Measurements from ENCODE around the gene FAM24A. TPM values are rescaled to one million over a fixed set of nuclear protein-coding genes. Genes with fewer than 3 reads are reported as not detected.

FAM24A gene
- total RNA-seq, 1 donor from 2014 or later = not detected

DNA sequence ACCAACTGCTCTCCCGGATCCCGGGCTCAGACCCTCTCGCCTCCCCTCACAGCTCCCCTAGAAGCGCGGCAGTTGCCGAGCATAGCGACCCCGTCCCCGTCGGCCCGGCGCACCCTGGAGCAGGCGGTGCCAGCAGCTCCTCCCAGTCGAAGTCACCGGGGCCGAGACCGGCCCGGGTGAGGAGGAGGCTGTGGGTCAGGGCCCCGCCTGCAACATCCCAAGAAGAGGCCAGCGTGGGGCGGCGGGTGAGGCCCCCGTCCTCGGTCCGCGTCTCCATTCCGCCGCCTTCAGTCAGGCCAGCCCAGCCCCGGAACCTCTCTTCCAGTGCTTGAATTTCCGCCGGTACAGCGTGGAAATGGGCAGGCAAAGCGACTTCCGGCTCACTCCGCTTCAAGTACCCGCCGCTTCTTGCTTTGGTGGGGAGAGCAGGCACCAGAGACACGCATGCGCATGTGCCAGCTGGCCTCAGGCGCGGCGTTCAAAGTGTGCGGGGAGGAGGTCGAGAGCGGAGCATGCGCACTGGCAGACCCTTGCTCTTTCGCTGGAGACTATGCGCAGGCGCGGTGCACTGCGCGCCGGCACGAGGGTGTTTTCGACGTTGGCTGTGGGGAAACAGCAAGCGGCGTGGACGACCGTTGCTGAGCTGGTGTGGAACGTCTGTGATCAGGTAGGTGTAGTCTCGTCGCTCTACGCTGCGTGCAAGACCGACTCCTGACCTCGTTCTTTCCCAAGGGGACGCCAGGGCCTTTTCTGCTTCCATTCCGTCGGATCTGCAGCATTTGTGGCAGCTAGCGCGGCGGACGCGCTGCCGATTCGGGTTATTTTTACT lies 43.7 kb downstream of the FAM24A start, which contains the start of gene C10orf88:
Gene C10orf88, minus strand, starts transcription at position 326 of the 829 bp plus-strand sequence. Its CDS starts 49 bp downstream, at position 277.
- peak within 1 kb of the TSS; percentile 92 for H3K4me3 Mint-ChIP-seq (ENCODE audit: unreplicated experiment)
- H3K4me1 Mint-ChIP-seq (ENCODE audit: unreplicated experiment) = peaks cover 7% of the 10 kb centered on the region
- peaks cover 8% of the 10 kb centered on the region for H3K27me3 Mint-ChIP-seq (ENCODE audit: unreplicated experiment)
- no peak within 1 kb of the TSS for H3K27ac Mint-ChIP-seq (ENCODE audit: unreplicated experiment)
- TF ChIP-seq CTCF (IDR thresholded peaks at IDR 0.05; ENCODE audit: unreplicated experiment) = no peak
- H3K36me3 Mint-ChIP-seq (ENCODE audit: low read depth, unreplicated experiment) = no peaks in the 10 kb centered on the region
- peak; percentile 94 for DNase-seq (ENCODE audit: low spot score)
- H3K9me3 Mint-ChIP-seq (ENCODE audit: unreplicated experiment) = no peaks in the 10 kb centered on the region

GRCh38 chr10:122954731-122955050 lies 44.3 kb downstream of the FAM24A start:
- peak overlapping the region; percentile 52 for H3K4me3 Mint-ChIP-seq (ENCODE audit: unreplicated experiment)
- no peak overlapping the region for H3K27ac Mint-ChIP-seq (ENCODE audit: unreplicated experiment)
- H3K36me3 Mint-ChIP-seq (ENCODE audit: low read depth, unreplicated experiment) = no peaks in the 10 kb centered on the region
- H3K9me3 Mint-ChIP-seq (ENCODE audit: unreplicated experiment) = no peaks in the 10 kb centered on the region
- peaks cover 7% of the 10 kb centered on the region for H3K4me1 Mint-ChIP-seq (ENCODE audit: unreplicated experiment)
- peaks cover 8% of the 10 kb centered on the region for H3K27me3 Mint-ChIP-seq (ENCODE audit: unreplicated experiment)
- no peak for DNase-seq (ENCODE audit: low spot score)
- no peak for TF ChIP-seq CTCF (IDR thresholded peaks at IDR 0.05; ENCODE audit: unreplicated experiment)

- Mint-ChIP-seq H3K36me3 (ENCODE audit: low read depth, unreplicated experiment) (no peaks in the 10 kb centered on the region), H3K4me1 (ENCODE audit: unreplicated experiment) (peaks cover 7% of the 10 kb centered on the region), H3K27me3 (ENCODE audit: unreplicated experiment) (peaks cover 8% of the 10 kb centered on the region), H3K4me3 (ENCODE audit: unreplicated experiment) (no peak overlapping the region), H3K9me3 (ENCODE audit: unreplicated experiment) (no peaks in the 10 kb centered on the region), H3K27ac (ENCODE audit: unreplicated experiment) (no peak overlapping the region)
- DNase-seq (ENCODE audit: low spot score) = no peak
- no peak for TF ChIP-seq CTCF (IDR thresholded peaks at IDR 0.05; ENCODE audit: unreplicated experiment)
Observed at GRCh38 chr10:122955892-122956291, 45.5 kb downstream of the FAM24A start.

DNA sequence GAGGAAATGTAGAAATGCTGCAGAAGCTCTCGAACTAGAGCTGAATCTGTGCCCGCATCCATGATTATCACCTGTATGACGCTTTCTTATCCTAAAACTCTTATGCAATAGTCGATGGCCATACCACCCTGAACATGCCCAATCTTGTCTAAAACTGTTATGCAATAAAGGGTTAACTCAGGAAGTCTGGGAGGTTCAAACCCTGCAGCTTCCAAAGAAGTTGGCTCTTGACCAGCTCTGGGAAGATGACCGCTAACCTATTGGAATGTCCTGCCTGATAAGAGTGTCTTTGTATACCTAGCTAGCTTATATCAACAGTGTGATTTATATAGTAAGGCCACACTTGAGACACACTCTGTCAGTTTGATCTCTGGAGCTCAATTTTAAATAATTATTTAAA lies 47.1 kb downstream of the FAM24A start:
- peaks cover 8% of the 10 kb centered on the region for H3K27me3 Mint-ChIP-seq (ENCODE audit: unreplicated experiment)
- no peak overlapping the region for H3K27ac Mint-ChIP-seq (ENCODE audit: unreplicated experiment)
- H3K4me3 Mint-ChIP-seq (ENCODE audit: unreplicated experiment) = no peak overlapping the region
- H3K4me1 Mint-ChIP-seq (ENCODE audit: unreplicated experiment) = peaks cover 7% of the 10 kb centered on the region
- no peaks in the 10 kb centered on the region for H3K9me3 Mint-ChIP-seq (ENCODE audit: unreplicated experiment)
- no peak for DNase-seq (ENCODE audit: low spot score)
- H3K36me3 Mint-ChIP-seq (ENCODE audit: low read depth, unreplicated experiment) = no peaks in the 10 kb centered on the region
- TF ChIP-seq CTCF (IDR thresholded peaks at IDR 0.05; ENCODE audit: unreplicated experiment) = no peak

DNA sequence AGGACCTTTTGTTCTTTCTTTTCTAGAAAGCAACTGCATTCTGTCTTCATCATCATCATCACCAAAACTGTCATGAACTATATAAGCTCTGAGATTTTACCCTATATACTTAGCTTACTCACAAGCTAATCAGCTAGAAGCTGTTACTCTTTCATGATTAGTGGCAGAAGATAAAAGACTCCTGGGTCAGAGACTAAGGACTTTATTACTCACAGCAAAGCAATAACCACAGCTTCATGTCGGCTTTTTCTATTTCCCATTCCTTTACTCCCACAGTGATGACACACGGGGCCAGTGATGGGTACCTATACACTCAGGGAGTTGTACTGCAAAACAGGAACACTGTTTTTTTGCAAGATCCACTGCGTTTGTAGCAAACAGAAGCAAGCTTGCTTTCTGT lies 52.0 kb downstream of the FAM24A start:
- no peak for TF ChIP-seq CTCF (IDR thresholded peaks at IDR 0.05; ENCODE audit: unreplicated experiment)
- H3K27ac Mint-ChIP-seq (ENCODE audit: unreplicated experiment) = no peak overlapping the region
- H3K27me3 Mint-ChIP-seq (ENCODE audit: unreplicated experiment) = no peaks in the 10 kb centered on the region
- H3K4me3 Mint-ChIP-seq (ENCODE audit: unreplicated experiment) = no peak overlapping the region
- H3K4me1 Mint-ChIP-seq (ENCODE audit: unreplicated experiment) = no peaks in the 10 kb centered on the region
- peaks cover 6% of the 10 kb centered on the region for H3K36me3 Mint-ChIP-seq (ENCODE audit: low read depth, unreplicated experiment)
- DNase-seq (ENCODE audit: low spot score) = no peak
- H3K9me3 Mint-ChIP-seq (ENCODE audit: unreplicated experiment) = peaks cover 5% of the 10 kb centered on the region

Measured in endothelial cell (in vitro differentiated cells).